Measurements from ENCODE around the gene GNG13.

DNA sequence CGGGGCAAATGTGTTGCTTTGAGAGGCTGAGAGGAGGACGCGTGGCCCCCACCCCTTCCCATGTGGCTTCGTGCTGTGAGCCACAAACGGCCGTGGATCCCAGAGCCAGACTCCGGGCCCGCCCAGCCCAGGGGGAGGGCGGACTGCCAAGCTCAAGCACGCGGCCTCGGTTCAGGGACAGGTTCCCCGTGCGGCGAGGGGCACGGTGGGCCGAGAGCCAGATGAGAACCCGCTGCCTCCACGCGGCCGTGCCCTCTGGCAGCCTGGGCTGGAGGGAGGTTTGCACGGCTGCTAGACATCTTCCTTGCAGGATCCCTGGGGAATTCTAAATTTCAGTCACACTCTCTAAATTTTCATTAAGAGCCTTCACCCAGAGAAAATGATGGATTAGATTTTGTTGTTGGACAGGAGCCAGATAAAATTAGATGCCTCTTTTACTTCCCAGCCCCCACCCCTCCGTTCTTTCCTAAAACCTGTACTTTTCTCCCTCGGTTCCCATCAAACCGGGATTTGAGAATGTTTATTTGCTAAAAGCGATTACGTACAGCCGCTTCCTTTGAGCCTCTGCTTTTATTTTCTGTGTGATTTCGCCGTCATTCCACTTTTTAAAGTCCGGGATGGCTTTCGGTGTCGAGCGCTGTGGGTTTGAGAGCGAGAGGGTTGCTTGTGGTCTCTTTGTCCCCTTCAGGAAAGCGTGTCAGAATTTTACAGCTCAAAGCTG is 25.0 kb upstream of the GNG13 start:
- TF ChIP-seq, protein P1, sequence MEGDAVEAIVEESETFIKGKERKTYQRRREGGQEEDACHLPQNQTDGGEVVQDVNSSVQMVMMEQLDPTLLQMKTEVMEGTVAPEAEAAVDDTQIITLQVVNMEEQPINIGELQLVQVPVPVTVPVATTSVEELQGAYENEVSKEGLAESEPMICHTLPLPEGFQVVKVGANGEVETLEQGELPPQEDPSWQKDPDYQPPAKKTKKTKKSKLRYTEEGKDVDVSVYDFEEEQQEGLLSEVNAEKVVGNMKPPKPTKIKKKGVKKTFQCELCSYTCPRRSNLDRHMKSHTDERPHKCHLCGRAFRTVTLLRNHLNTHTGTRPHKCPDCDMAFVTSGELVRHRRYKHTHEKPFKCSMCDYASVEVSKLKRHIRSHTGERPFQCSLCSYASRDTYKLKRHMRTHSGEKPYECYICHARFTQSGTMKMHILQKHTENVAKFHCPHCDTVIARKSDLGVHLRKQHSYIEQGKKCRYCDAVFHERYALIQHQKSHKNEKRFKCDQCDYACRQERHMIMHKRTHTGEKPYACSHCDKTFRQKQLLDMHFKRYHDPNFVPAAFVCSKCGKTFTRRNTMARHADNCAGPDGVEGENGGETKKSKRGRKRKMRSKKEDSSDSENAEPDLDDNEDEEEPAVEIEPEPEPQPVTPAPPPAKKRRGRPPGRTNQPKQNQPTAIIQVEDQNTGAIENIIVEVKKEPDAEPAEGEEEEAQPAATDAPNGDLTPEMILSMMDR (conservative IDR thresholded peaks at IDR 0.05; ENCODE audit: low read depth in 2 of 2), result no peak
- TF ChIP-seq, protein P2, sequence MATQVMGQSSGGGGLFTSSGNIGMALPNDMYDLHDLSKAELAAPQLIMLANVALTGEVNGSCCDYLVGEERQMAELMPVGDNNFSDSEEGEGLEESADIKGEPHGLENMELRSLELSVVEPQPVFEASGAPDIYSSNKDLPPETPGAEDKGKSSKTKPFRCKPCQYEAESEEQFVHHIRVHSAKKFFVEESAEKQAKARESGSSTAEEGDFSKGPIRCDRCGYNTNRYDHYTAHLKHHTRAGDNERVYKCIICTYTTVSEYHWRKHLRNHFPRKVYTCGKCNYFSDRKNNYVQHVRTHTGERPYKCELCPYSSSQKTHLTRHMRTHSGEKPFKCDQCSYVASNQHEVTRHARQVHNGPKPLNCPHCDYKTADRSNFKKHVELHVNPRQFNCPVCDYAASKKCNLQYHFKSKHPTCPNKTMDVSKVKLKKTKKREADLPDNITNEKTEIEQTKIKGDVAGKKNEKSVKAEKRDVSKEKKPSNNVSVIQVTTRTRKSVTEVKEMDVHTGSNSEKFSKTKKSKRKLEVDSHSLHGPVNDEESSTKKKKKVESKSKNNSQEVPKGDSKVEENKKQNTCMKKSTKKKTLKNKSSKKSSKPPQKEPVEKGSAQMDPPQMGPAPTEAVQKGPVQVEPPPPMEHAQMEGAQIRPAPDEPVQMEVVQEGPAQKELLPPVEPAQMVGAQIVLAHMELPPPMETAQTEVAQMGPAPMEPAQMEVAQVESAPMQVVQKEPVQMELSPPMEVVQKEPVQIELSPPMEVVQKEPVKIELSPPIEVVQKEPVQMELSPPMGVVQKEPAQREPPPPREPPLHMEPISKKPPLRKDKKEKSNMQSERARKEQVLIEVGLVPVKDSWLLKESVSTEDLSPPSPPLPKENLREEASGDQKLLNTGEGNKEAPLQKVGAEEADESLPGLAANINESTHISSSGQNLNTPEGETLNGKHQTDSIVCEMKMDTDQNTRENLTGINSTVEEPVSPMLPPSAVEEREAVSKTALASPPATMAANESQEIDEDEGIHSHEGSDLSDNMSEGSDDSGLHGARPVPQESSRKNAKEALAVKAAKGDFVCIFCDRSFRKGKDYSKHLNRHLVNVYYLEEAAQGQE (IDR thresholded peaks at IDR 0.05; ENCODE audit: unreplicated experiment), result no peak
- TF ChIP-seq, protein P3, sequence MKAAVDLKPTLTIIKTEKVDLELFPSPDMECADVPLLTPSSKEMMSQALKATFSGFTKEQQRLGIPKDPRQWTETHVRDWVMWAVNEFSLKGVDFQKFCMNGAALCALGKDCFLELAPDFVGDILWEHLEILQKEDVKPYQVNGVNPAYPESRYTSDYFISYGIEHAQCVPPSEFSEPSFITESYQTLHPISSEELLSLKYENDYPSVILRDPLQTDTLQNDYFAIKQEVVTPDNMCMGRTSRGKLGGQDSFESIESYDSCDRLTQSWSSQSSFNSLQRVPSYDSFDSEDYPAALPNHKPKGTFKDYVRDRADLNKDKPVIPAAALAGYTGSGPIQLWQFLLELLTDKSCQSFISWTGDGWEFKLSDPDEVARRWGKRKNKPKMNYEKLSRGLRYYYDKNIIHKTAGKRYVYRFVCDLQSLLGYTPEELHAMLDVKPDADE (IDR thresholded peaks at IDR 0.05), result no peak
- TF ChIP-seq STAT1 (IDR thresholded peaks at IDR 0.05; ENCODE audit: unreplicated experiment), result no peak
- no peak for TF ChIP-seq POLR2AphosphoS5 (IDR thresholded peaks at IDR 0.05; ENCODE audit: low read depth)
- no peak for TF ChIP-seq EZH2 (IDR thresholded peaks at IDR 0.05; ENCODE audit: low read depth, unreplicated experiment)
